IMR-90 (cell line): ENCODE results near the gene BHLHE23. TPM values are rescaled to one million over a fixed set of nuclear protein-coding genes. Genes with fewer than 3 reads are reported as not detected.

Source experiments
- ATAC-seq: fragments of 200-7000 bp; cut with Tn5 transposase; 2 replicates; pipeline ENCODE4 v1.9.1; 2020; ENCODE audit warnings: low read depth, mild to moderate bottlenecking, moderate library complexity
- BruUV-seq: library from RNA; stranded (reverse); fragments of 400-500 nt; replicated peaks from 2 replicates; lab custom pipeline; 2021; lab: Mats Ljungman, UMichigan
- CTCF ChIA-PET: fragments of 300-600 bp; formaldehyde crosslinking; extraction: SDS; loops from one replicate; lab custom pipeline; 2021; ENCODE audit warnings: antibody characterized with exemption; lab: Yijun Ruan, JAX
- POLR2A ChIA-PET: fragments of 300-600 bp; sonication (Branson Sonifier 250); formaldehyde crosslinking; loops from one replicate; lab custom pipeline; 2022; ENCODE audit warnings: antibody characterized with exemption; ENCODE audit not compliant: unreplicated experiment; lab: Charles Lee
- DNase-seq: peaks from one replicate; pipeline ENCODE4 v3.0.0; 2013
- H2AFZ ChIP-seq: replicated peaks from 2 replicates; pipeline ENCODE3; 2013; ENCODE audit warnings: low read length, mild to moderate bottlenecking; ENCODE audit not compliant: poor library complexity
- H2AK5ac ChIP-seq: 2 replicates; pipeline ENCODE4 v1.6.1; 2013; ENCODE audit warnings: low read depth, low read length, inconsistent platforms
- H2AK9ac ChIP-seq: replicated peaks from 2 replicates; pipeline ENCODE3; 2013; ENCODE audit warnings: mild to moderate bottlenecking, low read depth, low read length, moderate library complexity; ENCODE audit not compliant: poor library complexity
- H2BK120ac ChIP-seq: 2 replicates; pipeline ENCODE4 v1.6.1; 2013; ENCODE audit warnings: low read depth, low read length, inconsistent platforms
- H2BK15ac ChIP-seq: 3 replicates; pipeline ENCODE4 v1.6.1; 2013; ENCODE audit warnings: low read depth, low read length, inconsistent platforms
- H2BK20ac ChIP-seq: 2 replicates; pipeline ENCODE4 v1.6.1; 2013; ENCODE audit warnings: low read depth, mild to moderate bottlenecking, inconsistent platforms, low read length, moderate library complexity
- H2BK5ac ChIP-seq: 2 replicates; pipeline ENCODE4 v1.6.1; 2013; ENCODE audit warnings: mild to moderate bottlenecking, low read depth, low read length, inconsistent platforms; ENCODE audit not compliant: poor library complexity, severe bottlenecking
- H3K14ac ChIP-seq: replicated peaks from 2 replicates; pipeline ENCODE4 v1.6.1; 2013; ENCODE audit warnings: low read depth, low read length, inconsistent platforms
- H3K18ac ChIP-seq: 2 replicates; pipeline ENCODE4 v1.6.1; 2013; ENCODE audit warnings: low read depth, low read length, control low read depth
- H3K23ac ChIP-seq: 2 replicates; pipeline ENCODE4 v1.6.1; 2013; ENCODE audit warnings: low read depth, low read length, inconsistent platforms
- H3K27ac ChIP-seq: 2 replicates; pipeline ENCODE4 v1.5.1; 2013; ENCODE audit warnings: mild to moderate bottlenecking, control low read depth, low read length; ENCODE audit not compliant: insufficient read depth
- H3K27me3 ChIP-seq: 2 replicates; pipeline ENCODE4 v1.6.1; 2013; ENCODE audit warnings: low read length; ENCODE audit not compliant: control insufficient read depth, insufficient read depth
- H3K36me3 ChIP-seq: 2 replicates; pipeline ENCODE4 v1.6.1; 2013; ENCODE audit warnings: low read length, mixed read lengths; ENCODE audit not compliant: control insufficient read depth, insufficient read depth
- H3K4ac ChIP-seq: 2 replicates; pipeline ENCODE4 v1.6.1; 2013; ENCODE audit warnings: low read depth, low read length, inconsistent platforms
- H3K4me1 ChIP-seq: 2 replicates; pipeline ENCODE4 v1.6.1; 2013; ENCODE audit warnings: low read length, mixed read lengths; ENCODE audit not compliant: control insufficient read depth, insufficient read depth
- H3K4me2 ChIP-seq: 2 replicates; pipeline ENCODE4 v1.6.1; 2013; ENCODE audit warnings: low read depth, mild to moderate bottlenecking, control low read depth, low read length, moderate library complexity
- H3K4me3 ChIP-seq: 2 replicates; pipeline ENCODE4 v1.5.1; 2013; ENCODE audit warnings: low read depth, mild to moderate bottlenecking, control low read depth, low read length, moderate library complexity; ENCODE audit not compliant: insufficient read depth
- H3K56ac ChIP-seq: 2 replicates; pipeline ENCODE4 v1.6.1; 2013; ENCODE audit warnings: low read length, inconsistent platforms; ENCODE audit not compliant: insufficient read depth; ENCODE audit errors: extremely low read depth
- H3K79me1 ChIP-seq, 2 experiments: 2 replicates each; pipeline ENCODE4 v1.6.1; 2013; ENCODE audit warnings: low read length in 2 of 2, inconsistent platforms in 1 of 2, low read depth in 1 of 2
- H3K9ac ChIP-seq: 2 replicates; pipeline ENCODE4 v1.6.1; 2013; ENCODE audit warnings: low read depth, low read length, control low read depth
- H3K9me1 ChIP-seq: 2 replicates; pipeline ENCODE4 v1.6.1; 2013; ENCODE audit warnings: low read length, inconsistent platforms; ENCODE audit not compliant: insufficient read depth
- H3K9me3 ChIP-seq: 2 replicates; pipeline ENCODE4 v1.6.1; 2013; ENCODE audit warnings: low read length; ENCODE audit not compliant: control insufficient read depth, insufficient read depth
- H4K20me1 ChIP-seq: 2 replicates; pipeline ENCODE4 v1.6.1; 2013; ENCODE audit warnings: low read length, inconsistent platforms; ENCODE audit not compliant: insufficient read depth
- H4K5ac ChIP-seq: 2 replicates; pipeline ENCODE4 v1.6.1; 2013; ENCODE audit warnings: mild to moderate bottlenecking, low read depth, low read length, control low read depth
- H4K8ac ChIP-seq, 2 experiments: 2 replicates each; pipeline ENCODE4 v1.6.1; 2013; ENCODE audit warnings: low read depth in 2 of 2, low read length in 2 of 2, control low read depth in 1 of 2, inconsistent platforms in 1 of 2
- H4K91ac ChIP-seq: 2 replicates; pipeline ENCODE4 v1.6.1; 2013; ENCODE audit warnings: low read depth, low read length, inconsistent platforms; ENCODE audit not compliant: insufficient read depth
- CHD1 ChIP-seq: IDR thresholded peaks from 2 replicates; pipeline ENCODE4 v1.6.1; 2012; ENCODE audit warnings: low read depth, low read length, improper control_type of control experiment
- RAD21 ChIP-seq: IDR thresholded peaks from 2 replicates; pipeline ENCODE4 v1.6.1; 2012; ENCODE audit warnings: low read length, improper control_type of control experiment
- RFX5 ChIP-seq: IDR thresholded peaks from 2 replicates; pipeline ENCODE4 v1.8.0; 2012; ENCODE audit warnings: low read depth, mild to moderate bottlenecking, low read length, moderate library complexity
- WGBS, 2 experiments: methylation state at CpG; one replicate each; pipeline versions ENCODE4 v1.1.5 to v1.1.7; 2013; ENCODE audit warnings: missing lambda C conversion rate in 2 of 2; ENCODE audit not compliant: insufficient read length in 1 of 2; ENCODE audit errors: extremely low coverage in 2 of 2; 5-methylcytosine and 5-hydroxymethylcytosine counted together
- dilution Hi-C: fragments of 300-500 bp; cut with HindIII; formaldehyde crosslinking; loops from one replicate; pipeline ENCODE4 v1.14.3; 2018; ENCODE audit warnings: low sequenced_read_pairs; ENCODE audit not compliant: unreplicated experiment
- in situ Hi-C: fragments of 300-500 bp; cut with MboI; formaldehyde crosslinking; loops from 3 replicates; pipeline ENCODE4 v1.14.3; 2019; ENCODE audit warnings: low sequenced_read_pairs, inconsistent platforms, mixed read lengths
- intact Hi-C: fragments of 100-400 bp; cut with micrococcal nuclease; formaldehyde crosslinking; loops from 2 replicates; pipeline ENCODE4 v1.10.0; 2022
- polyA plus RNA-seq, 3 experiments: library from polyadenylated mRNA; depleted of rRNA; stranded (reverse); fragments of >200 nt; gene quantifications; 2 replicates each; pipeline ENCODE4 v1.2.3, GENCODE V29; 2012; ENCODE audit warnings: low replicate concordance in 1 of 3
- total RNA-seq: library from RNA; depleted of rRNA; stranded (reverse); fragments of >200 nt; gene quantifications from 2 replicates; pipeline ENCODE4 v1.2.3, GENCODE V29; 2012
- TF ChIP-seq, protein P1 (sequence below): conservative IDR thresholded peaks from 2 replicates; pipeline ENCODE4 v1.5.1; 2012; ENCODE audit warnings: mild to moderate bottlenecking, low read depth, low read length, improper control_type of control experiment

BHLHE23 gene
- total and polyA plus RNA-seq, 2 of the 4 experiments (the other 2 are of a cell fraction): not detected

GRCh38 chr20:63029358-63030121, 22.8 kb upstream of the BHLHE23 start:
- Histone ChIP-seq H2BK20ac (no peak overlapping the region), H4K91ac (no peak overlapping the region), H2AFZ (peak overlapping the region; percentile 3), H3K9me1 (no peaks in the 10 kb centered on the region), H2BK120ac (no peak overlapping the region), H3K79me1 (no peaks in the 10 kb centered on the region), H3K4me2 (no peak overlapping the region), H2BK5ac (no peak overlapping the region), H3K18ac (no peak overlapping the region), H3K23ac (no peak overlapping the region), H2BK15ac (no peak overlapping the region), H2AK9ac (no peak overlapping the region), H4K5ac (no peak overlapping the region), H3K9ac (no peak overlapping the region), H3K27me3 (peaks cover 68% of the 10 kb centered on the region), H4K20me1 (no peaks in the 10 kb centered on the region; the same call in 1 of the 2 replicates), H3K14ac (no peak overlapping the region), H3K9me3 (no peaks in the 10 kb centered on the region), H4K8ac (no peak overlapping the region), H3K4ac (no peak overlapping the region), H3K4me3 (no peak overlapping the region), H3K27ac (no peak overlapping the region), H2AK5ac (no peak overlapping the region), H3K56ac (no peak overlapping the region), H3K4me1 (no peaks in the 10 kb centered on the region), H3K36me3 (no peaks in the 10 kb centered on the region)
- POLR2A ChIA-PET: no interaction called here
- in situ Hi-C loops (no loop called here), dilution Hi-C loops (no loop called here), intact Hi-C loops (no loop called here)
- 42% methylated on average over 27 of the region's 37 CpGs; no CpG with 5 or more reads in 1 of the 2 experiments for WGBS, 2 experiments
- BruUV-seq: no TSS peak
- DNase-seq (no peak), ATAC-seq (no peak)
- TF ChIP-seq, protein P1, sequence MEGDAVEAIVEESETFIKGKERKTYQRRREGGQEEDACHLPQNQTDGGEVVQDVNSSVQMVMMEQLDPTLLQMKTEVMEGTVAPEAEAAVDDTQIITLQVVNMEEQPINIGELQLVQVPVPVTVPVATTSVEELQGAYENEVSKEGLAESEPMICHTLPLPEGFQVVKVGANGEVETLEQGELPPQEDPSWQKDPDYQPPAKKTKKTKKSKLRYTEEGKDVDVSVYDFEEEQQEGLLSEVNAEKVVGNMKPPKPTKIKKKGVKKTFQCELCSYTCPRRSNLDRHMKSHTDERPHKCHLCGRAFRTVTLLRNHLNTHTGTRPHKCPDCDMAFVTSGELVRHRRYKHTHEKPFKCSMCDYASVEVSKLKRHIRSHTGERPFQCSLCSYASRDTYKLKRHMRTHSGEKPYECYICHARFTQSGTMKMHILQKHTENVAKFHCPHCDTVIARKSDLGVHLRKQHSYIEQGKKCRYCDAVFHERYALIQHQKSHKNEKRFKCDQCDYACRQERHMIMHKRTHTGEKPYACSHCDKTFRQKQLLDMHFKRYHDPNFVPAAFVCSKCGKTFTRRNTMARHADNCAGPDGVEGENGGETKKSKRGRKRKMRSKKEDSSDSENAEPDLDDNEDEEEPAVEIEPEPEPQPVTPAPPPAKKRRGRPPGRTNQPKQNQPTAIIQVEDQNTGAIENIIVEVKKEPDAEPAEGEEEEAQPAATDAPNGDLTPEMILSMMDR: no peak
- TF ChIP-seq RFX5 (no peak), RAD21 (no peak), CHD1 (no peak)
- CTCF ChIA-PET: no interaction called here
